A673 (cell line): ENCODE measurements around the gene ATP7A. TPM values are rescaled to one million over a fixed set of nuclear protein-coding genes. Genes with fewer than 3 reads are reported as not detected.

Experiments
- BruUV-seq: library from RNA; stranded (reverse); fragments of 400-500 nt; replicated peaks from 2 replicates; lab custom pipeline; 2021; lab: Mats Ljungman, UMichigan
- CTCF ChIA-PET: fragments of 300-600 bp; sonication (Branson Sonifier 250); formaldehyde crosslinking; loops from one replicate; lab custom pipeline; 2022; ENCODE audit warnings: antibody characterized with exemption; lab: Charles Lee
- POLR2A ChIA-PET: fragments of 300-600 bp; sonication (Branson Sonifier 250); formaldehyde crosslinking; loops from one replicate; lab custom pipeline; 2022; ENCODE audit warnings: antibody characterized with exemption; ENCODE audit not compliant: low non-redundant PET; lab: Charles Lee
- DNase-seq: peaks from one replicate; pipeline ENCODE4 v3.0.0-alpha.2; 2015; ENCODE audit warnings: low spot score
- H3K27ac ChIP-seq: fragments of 200-600 bp; sonication (generic); 2 replicates; pipeline ENCODE4 v1.5.1; 2016; ENCODE audit warnings: mixed run types, low read depth, mild to moderate bottlenecking, mixed read lengths, antibody characterized with exemption, low read length; ENCODE audit not compliant: poor library complexity, severe bottlenecking
- H3K27me3 ChIP-seq: fragments of 200-600 bp; sonication (generic); replicated peaks from 2 replicates; pipeline ENCODE4 v1.6.1; 2017; ENCODE audit warnings: mixed run types, low read depth, mild to moderate bottlenecking, mixed read lengths, antibody characterized with exemption, low read length; ENCODE audit not compliant: insufficient read depth, poor library complexity
- H3K36me3 ChIP-seq: fragments of 200-600 bp; sonication (generic); 2 replicates; pipeline ENCODE4 v1.6.1; 2016; ENCODE audit warnings: mixed run types, mild to moderate bottlenecking, mixed read lengths, antibody characterized with exemption, low read length; ENCODE audit not compliant: insufficient read depth, poor library complexity, severe bottlenecking
- H3K4me1 ChIP-seq: fragments of 200-600 bp; sonication (generic); 2 replicates; pipeline ENCODE4 v1.6.1; 2017; ENCODE audit warnings: mixed run types, mild to moderate bottlenecking, mixed read lengths, antibody characterized with exemption, low read length; ENCODE audit not compliant: insufficient read depth, poor library complexity, severe bottlenecking
- H3K4me3 ChIP-seq: fragments of 200-600 bp; sonication (generic); 2 replicates; pipeline ENCODE4 v1.5.1; 2016; ENCODE audit warnings: low read depth, mixed run types, mild to moderate bottlenecking, mixed read lengths, low read length; ENCODE audit not compliant: poor library complexity, severe bottlenecking
- H3K9me3 ChIP-seq: fragments of 200-600 bp; sonication (generic); 2 replicates; pipeline ENCODE4 v1.6.1; 2016; ENCODE audit warnings: mixed run types, low read depth, mild to moderate bottlenecking, mixed read lengths, antibody characterized with exemption, low read length; ENCODE audit not compliant: poor library complexity, severe bottlenecking
- CTCF ChIP-seq: fragments of 300-800, 200-600 bp; sonication (generic); conservative IDR thresholded peaks from 2 replicates; pipeline ENCODE4 v1.5.1; 2017; ENCODE audit warnings: low read depth, mild to moderate bottlenecking, antibody characterized with exemption, low read length, moderate library complexity, mixed read lengths
- EZH2 ChIP-seq: fragments of 200-600 bp; sonication (generic); IDR thresholded peaks from 2 replicates; pipeline ENCODE4 v1.6.1; 2017; ENCODE audit warnings: borderline replicate concordance, low read depth, mild to moderate bottlenecking, mixed read lengths, antibody characterized with exemption, low read length; ENCODE audit not compliant: poor library complexity, severe bottlenecking
- intact Hi-C: fragments of 100-400 bp; cut with micrococcal nuclease; formaldehyde crosslinking; loops from one replicate; pipeline ENCODE4 v1.10.0; 2022; ENCODE audit not compliant: unreplicated experiment
- total RNA-seq: library from RNA; stranded (reverse); gene quantifications from 2 replicates; pipeline ENCODE4 v1.2.3, GENCODE V29; 2021

ATP7A gene
- total RNA-seq, 1 experiment from 2014 or later: 9.0 TPM

GRCh38 chrX:77949840-77950239, 39.3 kb downstream of the ATP7A start:
- Histone ChIP-seq H3K4me3 (no peak overlapping the region), H3K27ac (no peak overlapping the region), H3K27me3 (no peaks in the 10 kb centered on the region), H3K9me3 (no peaks in the 10 kb centered on the region), H3K4me1 (no peaks in the 10 kb centered on the region), H3K36me3 (no peaks in the 10 kb centered on the region)
- CTCF ChIA-PET: no interaction called here
- TF ChIP-seq CTCF (no peak), EZH2 (no peak)
- BruUV-seq: no TSS peak
- intact Hi-C loops: no loop called here
- no peak for DNase-seq
- POLR2A ChIA-PET: no interaction called here

GRCh38 chrX:77952173-77952572, 41.7 kb downstream of the ATP7A start:
- intact Hi-C loops: no loop called here
- Histone ChIP-seq H3K27ac (no peak overlapping the region), H3K4me3 (no peak overlapping the region), H3K4me1 (no peaks in the 10 kb centered on the region), H3K27me3 (no peaks in the 10 kb centered on the region), H3K9me3 (no peaks in the 10 kb centered on the region), H3K36me3 (no peaks in the 10 kb centered on the region)
- ChIA-PET POLR2A (no interaction called here), CTCF (no interaction called here)
- DNase-seq: no peak
- TF ChIP-seq CTCF (no peak), EZH2 (no peak)
- no TSS peak for BruUV-seq

- BruUV-seq: no TSS peak
Measured at GRCh38 chrX:77953302-77953701, 42.8 kb downstream of the ATP7A start.

More at GRCh38 chrX:77953302-77953701, 42.8 kb downstream of the ATP7A start:
- Histone ChIP-seq H3K27ac (no peak overlapping the region), H3K4me3 (no peak overlapping the region), H3K36me3 (no peaks in the 10 kb centered on the region), H3K27me3 (no peaks in the 10 kb centered on the region), H3K9me3 (no peaks in the 10 kb centered on the region), H3K4me1 (no peaks in the 10 kb centered on the region)
- DNase-seq: no peak
- intact Hi-C loops: no loop called here
- ChIA-PET POLR2A (no interaction called here), CTCF (no interaction called here)
- no peak for TF ChIP-seq EZH2
- no peak for TF ChIP-seq CTCF
